Measurements from ENCODE around the gene ZBTB5.
"Not testable (repeated sequence)": the region's sequence is repeated elsewhere in the genome, so short reads cannot be mapped to it uniquely, and the experiment has no call there.

Gene ZBTB5

GRCh38 chr9:37399336-37399735 lies 65.9 kb downstream of the ZBTB5 start:
- no peak for FAIRE-seq

- no peak for FAIRE-seq
These were observed 66.7 kb downstream of the ZBTB5 start for GRCh38 chr9:37398464-37399025.

GRCh38 chr9:37397948-37398347 lies 67.3 kb downstream of the ZBTB5 start:
- not testable (repeated sequence) for FAIRE-seq

DNA sequence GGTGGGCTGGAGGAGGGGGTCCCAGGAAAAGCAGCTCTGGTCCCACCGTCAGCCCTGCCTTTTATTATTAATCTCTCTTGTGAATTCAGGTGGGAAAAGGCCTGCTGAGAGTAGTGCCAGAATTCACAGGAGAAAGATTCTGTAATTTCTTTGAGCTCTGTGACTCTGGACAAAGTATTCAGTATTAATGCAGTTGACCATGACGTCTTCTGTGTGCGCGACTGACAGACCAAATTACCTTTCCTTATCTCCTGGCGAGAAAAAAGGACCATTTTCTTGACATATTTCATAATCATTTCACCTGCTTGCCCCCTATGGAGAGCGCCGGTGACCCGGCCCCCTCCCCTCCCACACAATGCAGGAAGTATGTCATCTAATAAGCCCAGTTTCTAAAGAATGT lies 69.6 kb downstream of the ZBTB5 start:
- FAIRE-seq = no peak

- FAIRE-seq = no peak
These were observed 70.0 kb downstream of the ZBTB5 start for GRCh38 chr9:37395229-37395628.

DNA sequence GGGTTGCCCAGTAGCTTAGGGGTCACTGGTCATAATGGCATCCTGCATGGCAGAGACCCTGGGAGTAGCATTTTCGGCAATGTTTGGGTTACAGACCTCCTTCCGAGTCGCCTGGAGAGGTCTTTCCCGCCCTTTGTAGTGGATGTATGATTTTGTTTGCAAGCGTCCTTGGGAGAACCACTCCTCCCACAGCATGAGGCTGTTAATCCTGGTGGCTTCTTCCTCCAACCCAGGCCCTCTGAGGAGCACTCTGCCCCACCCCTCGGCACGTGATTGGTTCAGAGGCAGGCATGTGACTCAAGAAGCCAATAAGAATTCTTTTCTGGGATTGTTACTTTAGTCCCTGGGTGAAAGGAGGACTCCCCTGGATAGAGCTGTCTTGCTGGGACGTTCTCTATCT lies 73.0 kb downstream of the ZBTB5 start:
- FAIRE-seq = no peak

DNA sequence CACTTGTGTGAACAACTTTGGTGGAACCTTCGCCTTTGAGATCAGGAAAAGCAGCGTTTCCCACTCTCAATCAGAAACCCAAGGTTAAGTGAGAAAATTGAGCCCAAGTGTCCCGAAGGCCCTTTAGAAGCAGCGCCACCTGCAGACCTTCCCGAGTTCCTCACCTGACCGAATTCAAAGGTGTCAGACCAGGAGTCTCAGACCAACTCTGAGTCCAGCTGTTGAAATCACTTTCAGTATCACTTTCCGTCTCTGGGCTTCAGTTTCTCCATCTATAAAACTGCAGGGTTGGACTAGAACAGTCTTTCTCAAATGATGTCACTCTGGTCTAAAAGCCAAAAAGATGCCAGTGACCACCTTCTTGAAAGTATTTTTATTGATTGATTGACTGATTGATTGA lies 74.5 kb downstream of the ZBTB5 start:
- no peak for FAIRE-seq
